Neural crest cell (in vitro differentiated cells): ENCODE results near the gene MTMR8. TPM values are rescaled to one million over a fixed set of nuclear protein-coding genes. Genes with fewer than 3 reads are reported as not detected.

Experiments used
- DNase-seq: peaks from one replicate; pipeline ENCODE4 v3.0.0; 2021; ENCODE audit warnings: low read depth, mixed read lengths, low spot score
- H3K27ac Mint-ChIP-seq: one replicate; pipeline ENCODE4 v1.8.0; 2021; ENCODE audit warnings: mild to moderate bottlenecking, mixed read lengths; ENCODE audit not compliant: unreplicated experiment
- H3K27me3 Mint-ChIP-seq: 2 replicates; pipeline ENCODE4 v1.8.0; 2021; ENCODE audit warnings: low read depth, mild to moderate bottlenecking, mixed read lengths
- H3K36me3 Mint-ChIP-seq: 2 replicates; pipeline ENCODE4 v1.8.0; 2021; ENCODE audit warnings: low read depth, mild to moderate bottlenecking, mixed read lengths
- H3K4me1 Mint-ChIP-seq: 2 replicates; pipeline ENCODE4 v1.8.0; 2021; ENCODE audit warnings: mixed read lengths
- H3K4me3 Mint-ChIP-seq: one replicate; pipeline ENCODE4 v1.8.0; 2021; ENCODE audit warnings: mild to moderate bottlenecking, mixed read lengths
- H3K9me3 Mint-ChIP-seq: 2 replicates; pipeline ENCODE4 v1.8.0; 2021; ENCODE audit warnings: mixed read lengths
- CTCF ChIP-seq: fragments of 200-600 bp; sonication (generic); conservative IDR thresholded peaks from 2 replicates; pipeline ENCODE4 v1.5.0; 2021; ENCODE audit warnings: antibody characterized with exemption, mild to moderate bottlenecking
- total RNA-seq: library from RNA; stranded (reverse); gene quantifications from 2 replicates; pipeline ENCODE4 v1.2.1, GENCODE V29; 2021

MTMR8 gene
- total RNA-seq, 1 donor from 2014 or later: 4.0 TPM

DNA sequence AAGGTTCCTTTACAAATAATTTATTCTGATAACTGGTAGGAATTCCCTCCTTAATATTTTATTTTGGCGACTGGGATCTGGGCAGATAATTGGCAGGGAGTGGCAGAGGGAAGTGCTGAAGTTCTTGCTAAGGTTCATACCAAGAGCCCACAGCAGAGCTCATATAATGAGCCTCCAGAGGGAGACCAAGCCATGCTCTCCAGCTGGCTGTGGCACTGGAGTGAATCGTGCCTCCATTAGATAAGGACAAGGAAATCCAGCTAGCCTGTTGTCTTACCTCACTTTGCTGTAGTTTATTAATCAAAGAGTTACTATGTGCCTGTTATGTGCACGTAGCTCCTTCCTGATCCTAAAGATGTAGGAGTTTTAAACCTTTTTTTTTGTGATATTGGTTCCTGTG is 166.1 kb downstream of the MTMR8 start:
- no peak overlapping the region for H3K4me3 Mint-ChIP-seq
- H3K36me3 Mint-ChIP-seq: peaks cover 3% of the 10 kb centered on the region
- no peaks in the 10 kb centered on the region for H3K4me1 Mint-ChIP-seq
- H3K27ac Mint-ChIP-seq: no peak overlapping the region
- DNase-seq: no peak
- no peaks in the 10 kb centered on the region for H3K27me3 Mint-ChIP-seq
- TF ChIP-seq CTCF: no peak
- H3K9me3 Mint-ChIP-seq: peaks cover 9% of the 10 kb centered on the region

Other genes starting within 250 kb of the MTMR8 start
- gene AMER1, start 189.7 kb downstream of the MTMR8 start, total RNA-seq: 12.8 and 13.6 TPM in 2 replicates
- 0.61 TPM in 2 replicates for gene ASB12, start 164.8 kb downstream of the MTMR8 start, total RNA-seq